Stimulated activated CD4-positive, alpha-beta T cell treated with anti-CD3 and anti-CD28 coated beads, TNF-alpha, amount 100 ng/mL, for 1 hour (primary cell): ENCODE data around the gene ASCC1.

ENCODE experiments used
- DNase-seq, 3 donors: peaks; one replicate each; pipeline ENCODE4 v3.0.0-alpha.2; 2020; ENCODE audit warnings: low read depth in 3 of 3, low spot score in 1 of 3

The ASCC1 gene, protein sequence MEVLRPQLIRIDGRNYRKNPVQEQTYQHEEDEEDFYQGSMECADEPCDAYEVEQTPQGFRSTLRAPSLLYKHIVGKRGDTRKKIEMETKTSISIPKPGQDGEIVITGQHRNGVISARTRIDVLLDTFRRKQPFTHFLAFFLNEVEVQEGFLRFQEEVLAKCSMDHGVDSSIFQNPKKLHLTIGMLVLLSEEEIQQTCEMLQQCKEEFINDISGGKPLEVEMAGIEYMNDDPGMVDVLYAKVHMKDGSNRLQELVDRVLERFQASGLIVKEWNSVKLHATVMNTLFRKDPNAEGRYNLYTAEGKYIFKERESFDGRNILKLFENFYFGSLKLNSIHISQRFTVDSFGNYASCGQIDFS

DNA sequence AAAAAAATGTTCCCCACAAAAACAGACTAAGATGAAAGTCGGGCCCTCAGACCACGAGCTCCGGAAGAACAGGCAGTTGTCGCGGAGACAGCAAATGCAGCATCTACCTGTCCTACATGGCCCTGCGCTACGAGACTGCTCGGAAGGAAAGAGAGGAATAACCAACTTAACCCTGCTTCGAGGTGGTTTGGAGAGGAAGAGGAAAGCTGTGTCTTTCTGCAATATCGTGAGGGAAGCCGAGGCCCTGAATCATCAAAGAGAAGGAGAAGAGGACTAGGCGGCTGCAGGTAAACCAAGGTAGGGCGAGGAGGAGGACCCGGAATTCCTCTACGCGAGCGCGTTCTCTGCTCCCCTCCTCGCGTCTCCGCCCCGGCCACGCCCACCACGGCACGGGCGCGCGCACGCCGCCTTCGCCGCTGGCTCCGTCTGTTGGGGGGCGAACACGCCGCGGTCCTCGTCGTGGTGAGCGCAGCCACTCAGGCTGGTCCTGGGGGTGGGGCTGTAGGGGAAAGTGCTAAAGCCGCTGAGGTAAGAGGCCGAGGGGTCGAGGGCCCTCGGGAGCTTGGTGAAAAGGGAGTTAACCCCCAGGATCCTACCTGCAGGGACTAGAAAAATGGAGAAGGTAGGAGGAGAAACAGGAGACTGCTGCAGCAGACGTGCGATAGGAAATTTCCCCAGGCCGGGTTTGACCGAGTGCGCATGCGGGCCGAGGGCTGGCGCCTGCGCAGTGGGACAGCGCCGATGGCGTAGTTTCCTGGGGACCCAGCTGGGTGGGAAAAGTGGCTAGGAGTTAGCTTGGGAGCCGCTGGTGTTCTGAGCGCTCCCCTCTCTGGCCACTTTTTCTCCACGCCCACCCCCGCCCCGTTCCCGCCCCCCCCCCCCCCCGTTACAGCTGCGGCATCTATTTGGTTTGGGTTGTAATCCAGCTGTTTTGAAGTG, at the start of gene ASCC1, which contains the start of gene ANAPC16:
ASCC1 (minus strand) TSS at position 666 of the 939 bp plus-strand sequence. CDS start 2,978 bp downstream, outside the sequence.
ANAPC16 (plus strand) TSS at position 402 of the 939 bp plus-strand sequence. CDS start 7,903 bp downstream, outside the sequence.
- DNase-seq: peak; percentile 83 to 94 (median 89)

- DNase-seq: no peak
Observed at GRCh38 chr10:72265508-72265907, 49.4 kb upstream of the ASCC1 start.

DNA sequence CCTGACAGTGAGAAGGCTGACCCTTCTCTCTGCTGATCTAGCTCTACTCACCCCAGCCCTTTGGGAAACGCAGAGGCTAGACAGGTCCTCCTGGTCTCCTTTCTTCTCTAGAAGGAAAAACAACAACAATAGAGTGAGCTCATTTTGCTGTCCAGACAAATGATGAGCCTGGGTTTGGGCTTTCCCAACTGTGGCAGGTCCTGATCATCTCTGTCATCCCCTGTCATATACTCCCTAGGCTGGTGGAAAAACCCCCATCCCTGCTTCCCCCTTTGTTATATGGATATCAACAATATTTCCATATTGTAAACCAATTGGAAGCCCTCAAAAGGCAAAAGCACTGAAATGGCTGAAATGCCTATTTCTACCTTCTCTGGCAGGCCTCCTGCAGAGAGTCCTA, 48.5 kb upstream of the ASCC1 start:
- no peak for DNase-seq

DNA sequence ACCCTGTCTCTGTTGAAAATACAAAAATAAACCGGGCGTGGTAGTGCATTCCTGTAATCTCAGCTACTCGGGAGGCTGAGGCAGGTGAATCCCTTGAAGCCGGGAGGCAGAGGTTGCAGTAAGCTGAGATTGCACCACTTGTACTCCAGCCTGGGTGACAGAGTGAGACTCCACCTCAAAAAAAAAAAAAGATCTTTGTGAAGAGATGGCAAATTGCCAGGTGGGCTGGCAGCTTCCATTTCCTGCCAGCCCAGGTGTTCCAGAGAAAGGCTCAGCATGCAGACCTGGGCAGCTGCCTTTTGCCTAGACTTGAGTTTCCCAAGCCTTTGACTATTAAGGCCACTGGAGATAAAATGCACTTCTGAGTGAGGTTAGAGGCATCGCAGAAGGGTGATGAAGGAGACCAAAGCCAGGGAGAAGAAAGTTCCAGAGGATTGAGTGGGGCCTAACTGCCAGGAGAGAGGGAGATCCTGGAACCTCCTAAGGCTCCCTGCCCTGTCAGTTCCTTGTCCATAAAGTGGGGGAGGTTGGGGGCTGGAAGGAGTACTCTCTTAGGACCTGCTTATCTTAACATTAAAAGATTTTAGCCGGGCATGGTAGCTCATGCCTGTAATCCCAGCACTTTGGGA, 47.7 kb upstream of the ASCC1 start:
- DNase-seq: no peak

- DNase-seq: no peak
Observed at GRCh38 chr10:72261784-72262404, 45.8 kb upstream of the ASCC1 start.

GRCh38 chr10:72260976-72261783, 45.1 kb upstream of the ASCC1 start:
- DNase-seq: no peak

DNA sequence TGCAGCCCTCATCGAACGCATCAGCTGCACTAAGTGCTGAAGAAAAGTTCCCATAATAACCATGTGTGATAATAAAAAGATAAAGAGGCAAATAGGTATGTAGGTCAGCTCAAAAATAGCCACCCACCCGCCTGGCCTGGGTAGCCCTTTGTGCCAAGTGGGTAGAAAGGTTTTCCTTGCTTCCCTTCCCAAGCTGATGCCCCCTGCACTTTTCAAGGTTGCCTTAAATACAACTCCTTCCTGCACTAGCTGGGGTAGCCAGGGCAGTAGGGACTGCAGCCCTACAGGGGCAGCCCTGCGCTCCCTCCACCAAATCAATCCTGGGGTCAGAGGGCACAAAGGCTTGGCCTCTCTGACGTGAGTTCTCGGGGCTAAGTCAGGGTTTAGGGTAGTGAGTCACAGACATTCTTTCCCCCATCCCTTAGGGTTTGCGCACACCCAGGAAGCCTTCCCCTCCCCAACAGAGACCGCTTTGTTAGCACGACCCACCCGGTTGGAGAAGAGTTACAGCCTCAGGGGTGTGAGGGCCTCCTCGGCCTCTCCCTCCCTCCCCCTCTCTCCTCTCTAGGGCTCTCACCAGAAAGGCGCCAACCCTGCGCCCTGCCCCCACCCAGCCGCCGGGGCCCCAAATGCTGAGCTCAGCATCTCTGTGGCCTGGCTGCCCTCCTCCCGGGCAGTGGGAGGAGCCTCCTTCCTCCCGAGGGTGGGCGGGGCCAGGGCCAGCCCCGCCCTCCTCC, 44.3 kb upstream of the ASCC1 start:
- DNase-seq: peak in 2 of 3 donors; percentile 57 to 62

DNA sequence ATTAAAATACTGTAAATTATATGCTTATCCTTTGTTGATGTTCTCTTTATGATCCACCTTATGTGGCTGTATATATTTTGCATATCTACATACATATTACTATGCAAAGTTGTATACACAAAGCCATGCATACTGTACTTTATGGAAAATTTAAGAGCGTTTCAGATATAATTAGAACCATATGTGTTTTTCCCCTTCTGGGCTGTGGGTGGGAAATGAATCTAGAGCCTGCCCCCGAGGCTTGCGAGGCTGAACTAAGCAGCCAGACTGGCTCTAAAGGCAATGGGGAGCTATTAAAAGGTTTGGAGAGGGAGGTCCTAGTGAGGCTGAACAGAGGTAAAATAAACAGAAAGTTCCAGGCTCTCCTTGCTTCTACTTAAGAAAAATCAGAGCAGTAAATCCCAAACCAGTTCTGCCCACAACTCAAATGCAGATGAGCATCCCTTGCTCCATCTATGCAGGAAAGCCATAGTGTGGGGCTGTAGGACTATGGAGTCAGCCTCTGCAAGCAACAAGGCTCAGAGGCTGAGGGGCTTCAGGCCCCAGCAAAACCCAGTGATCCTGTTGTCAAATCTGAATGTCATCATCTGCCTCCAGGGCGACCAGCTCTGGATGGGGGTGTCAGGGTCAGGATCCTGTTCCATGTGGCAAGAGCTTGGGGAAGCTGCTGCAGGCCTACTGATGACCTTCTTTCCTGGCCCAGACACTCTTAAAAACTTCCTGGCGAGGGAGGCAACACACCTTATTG, 43.6 kb upstream of the ASCC1 start:
- no peak for DNase-seq

GRCh38 chr10:72258617-72259016, 42.5 kb upstream of the ASCC1 start:
- no peak for DNase-seq

- DNase-seq: no peak
Observed at GRCh38 chr10:72257051-72257892, 41.2 kb upstream of the ASCC1 start.

- no peak for DNase-seq
Observed at GRCh38 chr10:72255977-72256729, 40.1 kb upstream of the ASCC1 start.

DNA sequence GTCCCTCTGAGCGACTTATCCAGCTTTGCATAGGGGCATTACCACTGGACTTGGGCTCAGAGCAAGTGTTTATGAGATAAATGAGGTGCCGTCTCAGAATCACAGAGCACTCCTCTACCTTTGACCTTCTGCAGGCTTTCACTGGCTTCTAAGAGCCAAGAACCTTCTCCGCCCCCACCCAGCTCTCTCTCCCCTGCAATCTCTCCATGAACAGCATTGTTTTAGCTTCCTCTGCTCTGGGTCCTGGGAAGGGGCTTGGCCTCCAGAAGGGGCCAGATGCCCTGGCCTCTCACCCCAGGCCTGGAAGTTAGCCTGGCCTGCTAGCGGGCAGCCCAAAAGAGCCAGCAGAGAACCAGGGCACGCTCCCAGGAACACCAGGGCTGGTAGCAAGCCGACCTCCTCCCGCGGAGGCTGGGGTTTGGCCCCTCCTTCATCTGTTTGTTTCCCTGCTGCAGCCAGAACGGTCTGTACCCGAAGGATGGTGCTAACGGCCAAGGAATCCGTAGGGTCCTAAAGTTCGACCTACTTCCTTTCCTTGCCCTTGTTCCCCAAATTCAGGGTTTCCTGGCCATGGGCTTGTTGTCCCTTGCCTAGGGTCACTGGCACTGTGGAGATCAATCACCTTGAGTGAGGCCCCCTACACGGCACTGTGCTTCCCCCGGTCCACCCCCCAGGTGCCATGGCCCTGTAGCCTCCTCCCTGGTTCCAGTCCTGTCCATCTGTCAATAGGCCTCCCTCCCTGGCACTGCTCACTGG, 38.9 kb upstream of the ASCC1 start:
- DNase-seq: no peak

DNA sequence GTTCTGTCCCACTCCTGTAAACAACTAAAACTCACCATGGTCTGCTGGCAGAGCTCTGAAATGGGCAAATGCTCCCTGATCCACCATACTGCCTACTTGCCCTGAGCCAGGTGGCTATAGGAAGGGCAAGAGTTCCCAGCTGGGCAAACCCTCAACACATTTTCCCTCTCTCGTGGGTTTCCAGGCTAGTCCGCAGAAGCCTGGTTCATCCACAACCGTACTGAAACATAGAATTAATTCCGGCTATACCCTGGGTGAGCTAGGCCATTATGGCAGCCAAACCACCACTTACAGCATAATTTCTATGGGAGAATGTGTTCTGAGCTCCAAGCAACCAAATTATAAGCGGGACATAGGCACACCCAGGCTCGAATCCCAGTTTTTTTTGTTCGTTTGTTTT, 37.5 kb upstream of the ASCC1 start:
- no peak for DNase-seq

DNA sequence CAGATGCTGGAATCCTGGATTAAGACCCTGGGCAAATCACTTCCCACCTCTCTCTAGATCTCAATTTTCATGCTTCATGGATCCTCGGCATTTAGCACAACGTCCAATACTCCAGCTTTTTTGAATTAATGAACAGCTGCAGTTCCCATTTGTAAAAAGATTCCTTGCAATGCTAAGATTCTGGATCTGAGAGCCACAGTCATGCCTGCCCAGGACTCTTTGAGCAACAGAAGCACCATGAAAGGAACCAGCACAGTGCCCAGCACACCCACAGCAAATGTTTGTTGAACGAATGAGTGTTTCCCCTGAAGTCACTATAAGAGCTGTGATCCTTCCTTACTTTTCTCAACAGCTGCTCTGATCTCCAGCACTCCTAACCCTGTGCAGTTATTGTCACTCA, 36.9 kb upstream of the ASCC1 start:
- no peak for DNase-seq

- DNase-seq: no peak
Observed at GRCh38 chr10:72251635-72252034, 35.6 kb upstream of the ASCC1 start.

GRCh38 chr10:72250666-72251065, 34.6 kb upstream of the ASCC1 start:
- no peak for DNase-seq
